Right ventricle myocardium superior (tissue), 1 donor: ENCODE data around the gene PDZD7. TPM values are rescaled to one million over a fixed set of nuclear protein-coding genes. Genes with fewer than 3 reads are reported as not detected.

Experiments used
- ATAC-seq: fragments of 200-7000 bp; cut with Tn5 transposase; one replicate; pipeline ENCODE4 v1.9.1; 2020; ENCODE audit warnings: mild to moderate bottlenecking; ENCODE audit not compliant: poor library complexity
- DNase-seq: peaks from one replicate; pipeline ENCODE4 v3.0.0-alpha.2; 2020
- intact Hi-C: fragments of 100-400 bp; cut with DNase I; formaldehyde crosslinking; loops from one replicate; pipeline ENCODE4 v1.11.2; 2022
- total RNA-seq: library from RNA; stranded (reverse); fragmentation: NEBNext Ultra II Directional; extraction: Animal tissue kit (Norgen Biotek cat#: 25700); gene quantifications from one replicate; pipeline ENCODE4 v1.2.1, GENCODE V29; 2021
- donor health status: DM: no; HTN: yes; CAD: no; lungs with severe emphysema.

Gene PDZD7
- total RNA-seq, 1 donor from 2014 or later, result 0.38 TPM

- intact Hi-C loops, result no loop called here
- no peak for DNase-seq
- ATAC-seq, result no peak
Observed at GRCh38 chr10:101008823-101009423, 22.0 kb downstream of the PDZD7 start.

GRCh38 chr10:101007915-101008822, 22.8 kb downstream of the PDZD7 start:
- no peak for ATAC-seq
- no peak for DNase-seq
- intact Hi-C loops, result no loop called here

GRCh38 chr10:101007099-101007711, 23.7 kb downstream of the PDZD7 start:
- intact Hi-C loops, result no loop called here
- DNase-seq, result no peak
- peak; percentile 14 for ATAC-seq

GRCh38 chr10:101006593-101007098, 24.3 kb downstream of the PDZD7 start:
- ATAC-seq (no peak), DNase-seq (no peak)
- intact Hi-C loops, result no loop called here

- DNase-seq, result no peak
- no peak for ATAC-seq
- intact Hi-C loops, result no loop called here
Observed at GRCh38 chr10:101005869-101006567, 24.9 kb downstream of the PDZD7 start.

- DNase-seq (no peak), ATAC-seq (no peak)
- intact Hi-C loops, result no loop called here
Observed at GRCh38 chr10:101005361-101005760, 25.6 kb downstream of the PDZD7 start.

- intact Hi-C loops, result no loop called here
- DNase-seq, result no peak
- no peak for ATAC-seq
Observed at GRCh38 chr10:101003639-101004206, 27.2 kb downstream of the PDZD7 start.

- intact Hi-C loops, result no loop called here
- no peak for ATAC-seq
- DNase-seq, result no peak
Observed at GRCh38 chr10:101002456-101002855, 28.5 kb downstream of the PDZD7 start.

GRCh38 chr10:101001659-101002035, 29.3 kb downstream of the PDZD7 start:
- ATAC-seq (no peak), DNase-seq (no peak)
- intact Hi-C loops, result no loop called here

GRCh38 chr10:101000915-101001658, 29.8 kb downstream of the PDZD7 start:
- ATAC-seq (peak; percentile 12), DNase-seq (peak; percentile 93)
- intact Hi-C loops, result no loop called here

GRCh38 chr10:101000127-101000914, 30.6 kb downstream of the PDZD7 start:
- no peak for ATAC-seq
- DNase-seq, result peak; percentile 53
- intact Hi-C loops, result no loop called here

- intact Hi-C loops, result loop anchor here (2.0 kb wide), 1 partner anchor 13 kb away; no protein-coding TSS in a partner anchor
- ATAC-seq (no peak), DNase-seq (no peak)
Observed at GRCh38 chr10:100999742-101000126, 31.2 kb downstream of the PDZD7 start, which contains the start of gene LZTS2. Gene LZTS2, plus strand, starts transcription at chr10:100999808. Its CDS starts 2,731 bp downstream, at chr10:101002539.

GRCh38 chr10:100998991-100999741, 31.8 kb downstream of the PDZD7 start:
- DNase-seq (peak; percentile 91), ATAC-seq (peak; percentile 81)
- intact Hi-C loops, result loop anchor here (2.0 kb wide), 1 partner anchor 14 kb away; no protein-coding TSS in a partner anchor

GRCh38 chr10:100998183-100998990, 32.5 kb downstream of the PDZD7 start:
- intact Hi-C loops, result loop anchor here (2.0 kb wide), 1 partner anchor 14 kb away; no protein-coding TSS in a partner anchor
- ATAC-seq, result peak; percentile 67
- peak; percentile 89 for DNase-seq
